Measurements from ENCODE around the gene DRC3. TPM values are rescaled to one million over a fixed set of nuclear protein-coding genes. Genes with fewer than 3 reads are reported as not detected.

Gene DRC3
- total RNA-seq, 1 experiment from 2014 or later, result 2.4 TPM

DNA sequence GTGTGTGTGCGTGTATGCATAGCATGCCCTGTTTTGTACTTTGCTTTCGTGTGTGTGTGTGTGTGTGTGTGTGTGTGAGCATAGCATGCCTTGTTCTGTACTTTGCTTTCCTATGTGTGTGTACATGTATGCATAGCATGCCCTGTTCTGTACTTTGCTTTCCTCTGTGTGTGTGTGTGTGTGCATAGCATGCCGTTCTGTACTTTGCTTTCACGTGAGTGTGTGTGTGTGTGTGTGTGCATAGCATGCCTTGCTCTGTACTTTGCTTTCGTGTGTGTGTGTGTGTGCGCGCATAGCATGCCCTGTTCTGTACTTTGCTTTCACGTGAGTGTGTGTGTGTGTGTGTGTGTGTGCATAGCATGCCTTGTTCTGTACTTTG is 27.4 kb downstream of the DRC3 start (continued):
- TF ChIP-seq ATF3 (IDR thresholded peaks at IDR 0.05), result no peak
- no peak for TF ChIP-seq SIN3A (IDR thresholded peaks at IDR 0.05; ENCODE audit: low read depth)
- no peak for TF ChIP-seq JUND (IDR thresholded peaks at IDR 0.05)
- TF ChIP-seq RAD21 (IDR thresholded peaks at IDR 0.05; ENCODE audit: low read depth), result no peak
- TF ChIP-seq ZFX (IDR thresholded peaks at IDR 0.05), result no peak
- no peak for TF ChIP-seq ZNF274 (IDR thresholded peaks at IDR 0.05; ENCODE audit: low read depth, low read length)
- TF ChIP-seq EGR1 (IDR thresholded peaks at IDR 0.05; ENCODE audit: low read depth), result no peak

DNA sequence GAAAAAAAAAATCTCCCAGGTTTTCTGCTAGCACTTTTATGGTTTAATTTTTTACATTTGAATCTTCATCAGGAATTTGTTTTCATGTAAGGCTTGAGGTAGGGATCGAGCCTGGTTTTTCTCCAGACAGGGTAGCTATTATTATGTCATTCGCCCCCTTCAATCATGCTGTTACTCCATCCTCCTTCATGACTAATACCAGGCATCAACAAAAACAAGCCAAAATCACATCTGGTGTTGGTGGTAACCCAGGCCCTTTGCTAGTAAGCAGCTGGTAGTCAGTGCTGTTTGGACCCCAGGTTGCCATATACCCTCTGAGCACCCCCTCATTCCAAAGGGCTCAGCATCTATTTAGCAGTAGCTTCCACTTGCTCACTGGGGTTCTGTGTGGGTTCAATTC is 29.5 kb downstream of the DRC3 start:
- H3K9me3 ChIP-seq (ENCODE audit: control insufficient read depth in 1 of 2, insufficient read depth in 1 of 2, low read depth in 1 of 2, low read length in 2 of 2), result no peaks in the 10 kb centered on the region
- H3K4me3 ChIP-seq (replicated peaks in 1 of 2; ENCODE audit: low read depth in 1 of 2, low read length in 2 of 2), result no peak overlapping the region
- POLR2A ChIA-PET, result no interaction called here
- H3K36me3 ChIP-seq (ENCODE audit: control insufficient read depth in 1 of 2, insufficient read depth in 2 of 2, low read length in 2 of 2), result no peaks in the 10 kb centered on the region
- TF ChIP-seq ATF3 (IDR thresholded peaks at IDR 0.05), result no peak
- TF ChIP-seq YY1 (IDR thresholded peaks at IDR 0.05; ENCODE audit: extremely low read depth, insufficient replicate concordance, low read depth, low read length), result no peak
- no peak for TF ChIP-seq CEBPB (IDR thresholded peaks at IDR 0.05; ENCODE audit: low read depth)
- no peak for TF ChIP-seq CBX3 (IDR thresholded peaks at IDR 0.05; ENCODE audit: low read depth)
- no peak for TF ChIP-seq EZH2phosphoT487 (IDR thresholded peaks at IDR 0.05; ENCODE audit: borderline replicate concordance)
- no peak for TF ChIP-seq POLR2A (IDR thresholded peaks at IDR 0.05; ENCODE audit: borderline replicate concordance, extremely low read depth, insufficient read depth, insufficient read length)
- TF ChIP-seq EZH2 (IDR thresholded peaks at IDR 0.05), result no peak
- TF ChIP-seq JUND (IDR thresholded peaks at IDR 0.05), result no peak
- no peak for TF ChIP-seq FOSL1 (IDR thresholded peaks at IDR 0.05; ENCODE audit: low read depth)
- no peak for TF ChIP-seq SRF (IDR thresholded peaks at IDR 0.05; ENCODE audit: low read depth)
- TF ChIP-seq RAD21 (IDR thresholded peaks at IDR 0.05; ENCODE audit: low read depth), result no peak
- no peak for TF ChIP-seq SIN3A (IDR thresholded peaks at IDR 0.05; ENCODE audit: low read depth)
- no peak for TF ChIP-seq POLR2AphosphoS5 (IDR thresholded peaks at IDR 0.05; ENCODE audit: low read depth, low read length)
- no peak for TF ChIP-seq CTCF (IDR thresholded peaks at IDR 0.05 in 2 of 3, conservative IDR thresholded peaks at IDR 0.05 in 1 of 3; ENCODE audit: borderline replicate concordance in 1 of 3, insufficient read depth in 1 of 3, low read depth in 2 of 3, low read length in 2 of 3)
- TF ChIP-seq SP1 (IDR thresholded peaks at IDR 0.05; ENCODE audit: low read depth), result no peak
- TF ChIP-seq ZBTB33 (IDR thresholded peaks at IDR 0.05; ENCODE audit: extremely low read depth, insufficient replicate concordance, low read length), result no peak
- no peak for TF ChIP-seq ELF1 (IDR thresholded peaks at IDR 0.05; ENCODE audit: borderline replicate concordance, low read depth)
- TF ChIP-seq TCF7L2 (IDR thresholded peaks at IDR 0.05; ENCODE audit: borderline replicate concordance, extremely low read depth, insufficient read depth, insufficient read length), result no peak
- H4K20me1 ChIP-seq (ENCODE audit: insufficient read depth), result no peaks in the 10 kb centered on the region
- intact Hi-C loops (cut with micrococcal nuclease), result no loop called here
- no peak overlapping the region for H2AFZ ChIP-seq (ENCODE audit: low read depth, low read length, poor library complexity, severe bottlenecking)
- no peak overlapping the region for H3K27ac ChIP-seq (ENCODE audit: low read depth, low read length)
- no peaks in the 10 kb centered on the region for H3K27me3 ChIP-seq (ENCODE audit: insufficient read depth, low read length)
- no peak overlapping the region for H3K4me2 ChIP-seq (ENCODE audit: low read length)
- BruUV-seq (replicated peaks), result no TSS peak
- H3K79me2 ChIP-seq (ENCODE audit: insufficient read depth, low read length), result no peaks in the 10 kb centered on the region
- CTCF ChIA-PET, result no interaction called here
- ATAC-seq (no peak), DNase-seq (ENCODE audit: low read depth, low spot score) (no peak)
- RAD21 ChIA-PET (ENCODE audit: low non-redundant PET in 1 of 2, low total read pairs in 2 of 2, uncharacterized antibody in 2 of 2, unreplicated experiment in 2 of 2), result no interaction called here
- no peaks in the 10 kb centered on the region for H3K9me2 ChIP-seq (ENCODE audit: insufficient read depth)
- H3K4me1 ChIP-seq (ENCODE audit: control insufficient read depth in 1 of 2, insufficient read depth in 2 of 2, low read length in 2 of 2), result 0 out of 4 replicates have a peak, but pooled peaks cover 0 to 4% of the 10 kb centered on the region in 2 experiments
- H3K9ac ChIP-seq (ENCODE audit: low read length), result no peak overlapping the region

Measured in HCT116 (cell line).